DOHH2 (cell line): ENCODE measurements around the gene TXNL1.

ENCODE experiments used
- H3F3A ChIP-seq: fragments of 200-600 bp; sonication (generic), shearing (Covaris generic); 2 replicates; pipeline ENCODE4 v1.6.0; 2016; ENCODE audit warnings: antibody characterized with exemption, mild to moderate bottlenecking; ENCODE audit not compliant: control insufficient read depth, insufficient read depth
- H3K27ac ChIP-seq: fragments of 200-600 bp; sonication (generic); 2 replicates; pipeline ENCODE4 v1.5.1; 2014; ENCODE audit warnings: low read depth, mild to moderate bottlenecking, low read length, moderate library complexity
- H3K27me3 ChIP-seq: fragments of 200-600 bp; sonication (generic); 2 replicates; pipeline ENCODE4 v1.6.1; 2014; ENCODE audit warnings: mild to moderate bottlenecking, low read length, mixed read lengths; ENCODE audit not compliant: control insufficient read depth
- H3K36me3 ChIP-seq: fragments of 200-600 bp; sonication (generic); 2 replicates; pipeline ENCODE4 v1.6.1; 2014; ENCODE audit warnings: mild to moderate bottlenecking, low read length, moderate library complexity, mixed read lengths; ENCODE audit not compliant: control insufficient read depth
- H3K4me1 ChIP-seq: fragments of 200-600 bp; sonication (generic); 2 replicates; pipeline ENCODE4 v1.6.1; 2014; ENCODE audit warnings: mild to moderate bottlenecking, low read length, mixed read lengths; ENCODE audit not compliant: control insufficient read depth
- H3K4me2 ChIP-seq: fragments of 200-600 bp; sonication (generic); 2 replicates; pipeline ENCODE4 v1.6.0; 2014; ENCODE audit warnings: mild to moderate bottlenecking, low read length, moderate library complexity
- H3K4me3 ChIP-seq: fragments of 200-600 bp; sonication (generic); 2 replicates; pipeline ENCODE4 v1.5.1; 2014; ENCODE audit warnings: mild to moderate bottlenecking, low read length, mixed read lengths
- H3K79me2 ChIP-seq: fragments of 200-600 bp; sonication (generic); 2 replicates; pipeline ENCODE4 v1.6.1; 2014; ENCODE audit warnings: mild to moderate bottlenecking, low read length, mixed read lengths; ENCODE audit not compliant: control insufficient read depth
- H3K9me2 ChIP-seq: fragments of 200-600 bp; sonication (generic); replicated peaks from 2 replicates; pipeline ENCODE4 v1.6.1; 2014; ENCODE audit warnings: mild to moderate bottlenecking, low read length, mixed read lengths; ENCODE audit not compliant: control insufficient read depth
- H3K9me3 ChIP-seq: fragments of 200-600 bp; sonication (generic); 2 replicates; pipeline ENCODE4 v1.6.1; 2014; ENCODE audit warnings: antibody characterized with exemption, low read length, mixed read lengths; ENCODE audit not compliant: control insufficient read depth, insufficient read depth
- H4K20me1 ChIP-seq: fragments of 200-600 bp; sonication (generic); 2 replicates; pipeline ENCODE4 v1.6.0; 2014; ENCODE audit warnings: low read depth, mild to moderate bottlenecking, antibody characterized with exemption, low read length, moderate library complexity; ENCODE audit not compliant: control insufficient read depth, insufficient read depth
- EZH2phosphoT487 ChIP-seq: fragments of 200-600 bp; sonication (generic); IDR thresholded peaks from 2 replicates; pipeline ENCODE4 v1.6.1; 2017; ENCODE audit warnings: borderline replicate concordance, mild to moderate bottlenecking, antibody characterized with exemption, low read length, moderate library complexity, mixed read lengths
- TF ChIP-seq, protein P1 (sequence below): fragments of 200-600 bp; sonication (generic); IDR thresholded peaks from one replicate; pipeline ENCODE4 v1.5.1; 2014; ENCODE audit warnings: antibody characterized with exemption, mild to moderate bottlenecking, low read depth, low read length; ENCODE audit not compliant: poor library complexity, severe bottlenecking

TXNL1 gene

DNA sequence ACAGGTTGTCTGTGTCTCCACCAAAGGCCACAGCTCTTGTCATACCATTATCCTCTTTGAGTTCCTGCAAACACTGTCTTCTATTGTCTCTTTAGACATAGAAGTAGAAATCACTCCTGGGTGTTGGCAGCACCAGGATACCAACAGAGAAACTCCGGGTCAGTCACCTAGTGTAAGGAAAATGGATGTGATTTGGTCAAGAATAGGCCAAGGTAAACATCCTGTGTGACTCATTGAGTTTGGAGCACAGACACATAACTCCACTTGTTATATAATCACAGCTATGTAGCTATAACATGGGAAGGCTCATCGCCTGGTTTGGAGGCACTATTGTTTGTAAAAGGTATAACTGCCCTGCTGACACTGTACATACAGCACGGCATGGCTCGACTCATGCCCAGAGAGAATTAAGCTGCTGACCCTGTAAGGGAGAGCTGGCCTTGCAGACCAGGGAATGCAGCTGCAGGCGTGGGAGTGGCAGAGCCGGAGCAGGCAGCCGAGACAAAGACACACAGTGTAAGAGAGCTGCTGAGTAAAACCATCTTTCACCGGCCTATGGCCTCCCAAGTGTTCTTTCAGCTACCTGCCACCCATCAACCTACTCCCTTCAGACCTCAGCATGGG lies 3.4 kb upstream of the TXNL1 start:
- H3K27ac ChIP-seq = no peak overlapping the region
- no peak overlapping the region for H3K4me2 ChIP-seq
- TF ChIP-seq, protein P1, sequence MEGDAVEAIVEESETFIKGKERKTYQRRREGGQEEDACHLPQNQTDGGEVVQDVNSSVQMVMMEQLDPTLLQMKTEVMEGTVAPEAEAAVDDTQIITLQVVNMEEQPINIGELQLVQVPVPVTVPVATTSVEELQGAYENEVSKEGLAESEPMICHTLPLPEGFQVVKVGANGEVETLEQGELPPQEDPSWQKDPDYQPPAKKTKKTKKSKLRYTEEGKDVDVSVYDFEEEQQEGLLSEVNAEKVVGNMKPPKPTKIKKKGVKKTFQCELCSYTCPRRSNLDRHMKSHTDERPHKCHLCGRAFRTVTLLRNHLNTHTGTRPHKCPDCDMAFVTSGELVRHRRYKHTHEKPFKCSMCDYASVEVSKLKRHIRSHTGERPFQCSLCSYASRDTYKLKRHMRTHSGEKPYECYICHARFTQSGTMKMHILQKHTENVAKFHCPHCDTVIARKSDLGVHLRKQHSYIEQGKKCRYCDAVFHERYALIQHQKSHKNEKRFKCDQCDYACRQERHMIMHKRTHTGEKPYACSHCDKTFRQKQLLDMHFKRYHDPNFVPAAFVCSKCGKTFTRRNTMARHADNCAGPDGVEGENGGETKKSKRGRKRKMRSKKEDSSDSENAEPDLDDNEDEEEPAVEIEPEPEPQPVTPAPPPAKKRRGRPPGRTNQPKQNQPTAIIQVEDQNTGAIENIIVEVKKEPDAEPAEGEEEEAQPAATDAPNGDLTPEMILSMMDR = no peak
- TF ChIP-seq EZH2phosphoT487 = no peak

DNA sequence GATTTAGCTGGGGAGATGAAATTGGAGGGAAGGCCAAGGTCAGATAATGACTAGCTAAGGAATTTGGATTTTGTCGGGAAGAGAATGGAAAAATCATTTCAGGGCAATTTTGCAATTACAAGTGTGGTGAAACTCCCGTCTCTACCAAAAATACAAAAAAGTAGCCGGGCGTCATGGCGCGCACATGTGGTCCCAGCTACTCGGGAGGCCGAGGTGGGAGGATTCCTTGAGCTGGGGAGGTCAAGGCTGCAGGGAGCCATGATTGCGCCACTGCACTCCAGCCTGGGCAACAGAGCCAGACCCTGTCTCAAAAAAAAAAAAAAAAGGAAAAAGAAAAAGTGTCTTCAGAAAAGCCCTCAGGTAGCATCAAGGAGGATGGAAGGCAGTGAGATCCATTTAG lies 1.2 kb upstream of the TXNL1 start:
- H3K9me3 ChIP-seq = no peaks in the 10 kb centered on the region
- H3F3A ChIP-seq = peaks cover 3% of the 10 kb centered on the region; the same call in 1 of the 2 replicates
- H4K20me1 ChIP-seq = peaks cover 4% of the 10 kb centered on the region
- H3K4me3 ChIP-seq = peak overlapping the region; percentile 87
- H3K4me2 ChIP-seq = peak overlapping the region; percentile 88
- H3K27me3 ChIP-seq = no peaks in the 10 kb centered on the region
- H3K79me2 ChIP-seq = peaks cover 42% of the 10 kb centered on the region
- H3K36me3 ChIP-seq = peaks cover 29% of the 10 kb centered on the region
- peak overlapping the region; percentile 87 for H3K27ac ChIP-seq
- TF ChIP-seq, protein P1 = no peak
- TF ChIP-seq EZH2phosphoT487 = no peak
- peaks cover 27% of the 10 kb centered on the region for H3K4me1 ChIP-seq
- no peaks in the 10 kb centered on the region for H3K9me2 ChIP-seq

More for the DNA sequence above, 3.4 kb upstream of the TXNL1 start:
- no peaks in the 10 kb centered on the region for H3K27me3 ChIP-seq
- H3K4me3 ChIP-seq = no peak overlapping the region
- H3F3A ChIP-seq = peaks cover 3% of the 10 kb centered on the region; the same call in 1 of the 2 replicates
- H3K9me3 ChIP-seq = no peaks in the 10 kb centered on the region
- no peaks in the 10 kb centered on the region for H3K9me2 ChIP-seq
- no peaks in the 10 kb centered on the region; the same call in 1 of the 2 replicates for H4K20me1 ChIP-seq
- peaks cover 19% of the 10 kb centered on the region for H3K79me2 ChIP-seq
- peaks cover 12% of the 10 kb centered on the region for H3K36me3 ChIP-seq
- H3K4me1 ChIP-seq = peaks cover 15% of the 10 kb centered on the region

DNA sequence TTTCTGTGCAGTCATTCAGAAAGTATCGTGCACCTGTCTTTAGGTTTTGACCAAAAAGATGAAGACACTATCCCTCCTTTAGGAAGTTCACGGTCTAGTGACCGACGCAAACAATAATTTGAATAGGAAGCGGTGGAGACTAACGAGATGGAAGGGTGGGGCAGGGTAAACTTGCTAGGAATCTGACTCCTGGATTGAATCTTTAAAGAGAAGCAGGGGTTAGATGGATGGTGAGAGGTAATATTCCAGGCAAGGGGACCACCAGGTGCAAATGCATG lies 651 bp upstream of the TXNL1 start:
- Histone ChIP-seq H3K27ac (peak overlapping the region; percentile 87), H3K79me2 (peaks cover 47% of the 10 kb centered on the region), H3K4me3 (peak overlapping the region; percentile 87), H4K20me1 (peaks cover 4% of the 10 kb centered on the region), H3F3A (peaks cover 3% of the 10 kb centered on the region; the same call in 1 of the 2 replicates), H3K4me2 (peak overlapping the region; percentile 88), H3K27me3 (no peaks in the 10 kb centered on the region), H3K9me3 (no peaks in the 10 kb centered on the region), H3K36me3 (peaks cover 34% of the 10 kb centered on the region), H3K4me1 (peaks cover 27% of the 10 kb centered on the region), H3K9me2 (no peaks in the 10 kb centered on the region)
- no peak for TF ChIP-seq EZH2phosphoT487
- TF ChIP-seq, protein P1 = no peak
